Amygdala (tissue), 56 donors: ENCODE results near the gene BMAL1.

Experiments
- DNase-seq, 56 donors: peaks; one replicate each; lab custom pipeline; 2025; lab: John Stamatoyannopoulos, UW

BMAL1 gene

DNA sequence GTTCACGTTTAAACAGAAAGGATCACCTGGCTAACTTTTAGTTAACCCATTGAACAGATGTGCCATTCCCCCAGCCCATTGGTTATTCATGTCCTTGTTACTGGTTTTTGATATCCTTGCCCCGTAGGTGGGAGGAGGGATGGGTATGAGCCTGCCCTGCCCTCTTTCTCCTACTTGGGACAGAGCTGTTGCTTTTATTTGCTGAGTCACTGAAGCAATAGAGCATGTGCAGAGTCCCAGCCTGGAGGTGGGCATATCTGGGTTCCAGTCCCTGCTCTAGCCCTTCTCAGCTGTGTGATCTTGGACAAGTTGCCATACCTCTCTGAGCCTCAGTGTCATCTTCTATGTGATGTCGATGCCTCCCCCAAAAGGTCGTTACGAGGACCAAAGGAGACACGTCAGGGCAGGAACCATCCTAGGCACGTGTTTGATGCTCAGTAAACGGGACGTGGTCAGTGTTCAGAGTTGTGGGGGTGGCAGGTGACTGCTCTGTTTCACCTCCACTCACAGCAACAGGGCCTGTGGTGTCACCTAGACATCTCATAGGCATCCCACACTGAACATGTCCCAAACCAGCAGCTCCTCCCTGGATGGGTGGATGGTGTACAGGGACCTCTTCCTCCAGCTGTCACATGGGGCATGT is 61.0 kb downstream of the BMAL1 start:
- no peak for DNase-seq

DNA sequence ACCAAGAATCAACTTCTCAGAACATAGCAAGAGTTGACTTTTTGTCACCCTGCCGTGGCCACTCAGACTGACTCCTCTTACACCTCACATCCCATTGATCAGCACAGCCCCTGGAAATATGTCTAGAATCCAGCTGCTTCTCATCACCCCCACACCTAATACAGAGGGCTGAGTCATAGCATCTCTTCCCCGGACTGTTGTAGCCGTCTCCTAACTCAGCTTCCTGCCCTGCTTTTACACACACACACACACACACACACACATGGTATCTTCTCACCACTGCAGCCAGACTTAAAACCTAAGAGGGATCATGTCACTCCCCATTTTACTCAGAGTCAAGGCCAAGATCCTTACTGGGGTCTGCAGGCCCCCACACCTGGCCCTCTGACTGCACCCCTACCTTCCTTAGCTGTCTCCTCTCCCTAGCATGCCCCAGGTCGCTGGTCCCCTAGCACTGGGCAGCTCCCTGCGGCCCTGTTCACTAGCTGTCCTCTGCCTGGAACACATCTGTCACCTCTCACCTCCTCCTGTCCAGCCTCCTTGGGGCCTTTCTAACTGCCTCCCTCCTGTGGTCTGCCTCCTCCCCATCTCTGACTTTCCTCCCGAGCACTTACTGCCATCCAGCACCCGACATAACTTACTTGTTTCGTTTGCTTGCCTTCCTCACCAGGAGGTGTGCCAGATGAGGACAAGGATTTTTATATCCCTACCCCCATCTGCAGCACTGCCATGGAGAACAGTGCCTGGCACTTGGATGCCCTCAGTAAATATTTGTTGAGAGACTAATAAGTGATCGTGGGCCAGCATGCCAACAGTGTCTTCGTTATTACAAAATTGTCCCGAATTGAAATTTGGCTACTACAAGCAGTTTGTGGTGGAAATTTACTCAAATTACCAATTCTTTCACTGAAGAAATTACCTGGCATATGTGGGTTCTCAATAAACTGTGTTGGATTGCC is 61.9 kb downstream of the BMAL1 start:
- no peak for DNase-seq

DNA sequence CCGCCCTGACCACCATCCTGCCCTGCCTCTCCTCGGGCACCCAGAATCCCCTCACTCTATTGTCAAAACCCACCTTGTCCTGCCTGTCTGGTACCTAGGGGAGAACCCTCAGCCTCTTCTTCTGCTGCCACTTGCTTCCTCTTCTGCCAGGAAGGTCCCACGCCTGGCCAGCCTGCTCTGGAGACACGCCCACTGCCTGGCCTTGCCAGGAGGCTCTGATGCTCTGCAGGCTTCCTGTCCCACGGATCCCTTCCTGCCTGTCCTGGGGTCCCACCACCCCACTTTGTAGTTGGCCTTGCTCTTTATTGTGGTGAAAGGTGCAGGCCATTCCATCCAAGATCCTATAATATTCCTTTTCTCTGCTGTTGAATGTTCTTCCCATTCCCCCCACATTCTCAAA is 63.4 kb downstream of the BMAL1 start:
- no peak for DNase-seq

DNA sequence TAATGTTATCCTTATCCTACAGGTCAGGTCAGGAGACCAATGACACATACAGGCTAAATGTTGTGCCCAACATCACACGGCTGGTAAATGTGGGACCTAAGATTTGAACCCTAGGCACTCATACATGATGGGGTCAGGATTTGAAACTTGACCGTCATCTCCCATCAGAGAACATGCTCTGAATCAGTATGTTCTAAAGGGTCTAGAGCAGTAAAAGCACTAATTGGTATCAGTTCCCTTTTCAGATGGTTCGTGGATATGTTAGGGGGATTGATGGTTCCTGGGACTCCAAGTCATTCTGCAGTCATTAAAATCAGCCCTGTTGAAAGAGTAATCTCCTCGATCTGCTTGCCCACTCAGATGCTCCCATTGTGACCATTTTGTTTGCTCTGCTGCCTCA is 65.5 kb downstream of the BMAL1 start:
- DNase-seq, result no peak

DNA sequence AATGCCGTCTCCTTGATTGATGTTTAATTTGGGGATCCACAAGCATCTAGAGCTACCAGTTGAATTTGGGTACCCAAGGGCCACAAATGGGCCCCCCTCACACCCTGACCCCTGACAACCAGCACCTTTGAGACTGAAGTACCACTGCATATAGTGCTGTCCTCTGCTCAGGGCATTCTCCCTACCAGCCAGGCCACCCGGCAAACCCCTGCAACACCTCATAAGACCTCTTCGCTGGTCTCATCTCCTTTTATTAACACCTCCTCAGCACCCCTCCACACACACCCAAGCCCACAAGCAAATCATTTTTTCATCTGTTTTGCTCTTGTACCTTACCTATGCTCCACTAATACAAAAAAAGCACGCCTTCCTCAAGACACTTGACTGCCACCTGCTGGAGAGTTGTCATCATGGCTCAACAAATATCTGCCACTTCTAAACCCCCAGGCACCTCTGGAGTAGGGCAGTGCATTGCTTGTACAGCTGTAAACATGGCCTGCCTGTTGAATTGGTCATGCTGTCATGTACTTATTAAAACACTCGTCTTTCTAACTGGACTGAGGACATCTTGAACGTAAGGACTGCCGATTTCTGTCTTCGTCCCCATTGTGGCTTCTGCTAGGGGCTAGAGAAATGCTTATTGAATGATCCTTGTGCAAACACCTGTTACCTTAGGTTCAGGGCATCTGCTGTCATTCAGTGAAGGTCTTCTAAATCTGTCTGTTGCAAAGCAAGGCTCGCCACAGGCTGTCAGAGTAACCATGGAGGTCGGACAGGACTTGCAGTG is 66.5 kb downstream of the BMAL1 start:
- peak in 21 of 56 donors; percentile 14 to 79 (median 36) for DNase-seq

DNA sequence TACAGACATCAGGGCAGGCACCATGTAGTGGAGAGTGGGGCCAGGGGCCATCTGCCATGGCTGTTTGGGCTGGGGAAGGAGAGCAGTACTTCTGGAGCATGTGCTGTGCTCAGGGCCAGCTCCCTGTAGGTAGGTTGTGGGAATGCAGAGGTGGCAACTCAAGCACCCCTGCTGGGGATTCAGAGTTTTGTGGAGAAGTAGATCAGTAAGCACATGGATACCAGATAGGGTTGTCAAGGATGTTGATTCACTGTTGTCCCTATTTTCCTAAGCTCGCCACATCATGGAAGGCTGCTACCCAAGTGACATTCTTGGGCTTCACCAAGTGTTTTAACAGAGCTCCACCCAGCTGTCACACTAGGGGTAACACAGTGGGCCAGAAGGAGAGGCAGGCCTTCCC is 67.2 kb downstream of the BMAL1 start:
- no peak for DNase-seq

DNA sequence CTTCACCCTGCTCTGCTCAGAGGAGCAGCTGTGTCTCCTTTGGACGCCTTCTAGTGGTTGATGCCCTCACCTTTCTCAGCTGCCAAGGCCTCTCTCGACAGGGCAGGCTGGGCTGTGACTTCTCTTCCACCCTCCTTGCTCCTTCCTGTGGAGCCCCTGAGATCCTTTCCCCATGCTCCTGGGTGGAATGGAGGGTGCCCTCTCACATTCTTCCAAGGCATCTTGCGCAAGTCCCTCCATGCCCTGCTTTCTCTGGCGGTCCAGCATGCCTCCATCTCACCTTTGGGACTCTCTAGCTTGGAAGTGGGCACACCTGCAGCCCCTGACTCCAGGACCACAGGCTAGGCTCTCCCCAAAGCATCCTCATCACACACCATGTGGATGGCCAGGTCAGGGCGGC is 68.9 kb downstream of the BMAL1 start:
- no peak for DNase-seq

DNA sequence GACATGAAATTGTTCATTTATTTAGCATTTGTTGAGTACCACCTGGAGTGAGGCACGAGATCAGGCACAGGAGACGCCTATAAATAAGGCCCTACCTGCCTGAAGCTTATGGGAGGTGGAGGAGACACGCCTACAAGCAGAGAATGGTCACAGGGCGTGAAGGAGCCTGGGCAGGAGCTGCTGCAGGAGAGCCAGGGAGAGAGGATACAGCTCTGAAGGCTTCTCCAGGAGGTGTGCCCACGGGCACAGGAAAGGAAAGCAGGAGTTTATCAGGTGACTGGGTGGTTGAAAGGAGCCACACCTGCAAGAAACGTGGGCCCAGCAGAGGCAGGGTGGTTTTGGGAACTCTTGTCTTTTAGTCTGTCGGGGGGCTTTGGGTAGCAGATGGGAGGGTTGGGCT is 70.3 kb downstream of the BMAL1 start:
- DNase-seq, result no peak

DNA sequence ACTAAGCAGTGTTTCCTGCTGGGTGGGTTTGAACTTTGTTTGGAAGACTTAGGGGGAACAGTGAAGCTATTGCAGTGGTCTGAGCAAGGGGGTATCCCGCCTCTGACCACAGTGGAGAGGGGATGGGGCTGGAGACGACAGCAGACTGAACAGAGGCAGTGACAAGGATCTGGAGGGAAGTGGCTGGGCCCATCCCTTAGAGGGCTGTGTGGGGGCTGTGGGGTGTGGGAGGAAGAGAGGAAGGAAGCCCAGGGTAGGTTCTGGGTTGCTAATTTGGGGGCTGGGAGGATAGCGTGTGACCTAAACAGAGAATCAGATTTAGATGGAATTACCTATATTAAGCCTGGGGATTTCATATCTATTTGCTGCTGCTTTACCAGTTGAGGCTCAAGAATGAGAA is 70.7 kb downstream of the BMAL1 start:
- DNase-seq, result no peak

DNA sequence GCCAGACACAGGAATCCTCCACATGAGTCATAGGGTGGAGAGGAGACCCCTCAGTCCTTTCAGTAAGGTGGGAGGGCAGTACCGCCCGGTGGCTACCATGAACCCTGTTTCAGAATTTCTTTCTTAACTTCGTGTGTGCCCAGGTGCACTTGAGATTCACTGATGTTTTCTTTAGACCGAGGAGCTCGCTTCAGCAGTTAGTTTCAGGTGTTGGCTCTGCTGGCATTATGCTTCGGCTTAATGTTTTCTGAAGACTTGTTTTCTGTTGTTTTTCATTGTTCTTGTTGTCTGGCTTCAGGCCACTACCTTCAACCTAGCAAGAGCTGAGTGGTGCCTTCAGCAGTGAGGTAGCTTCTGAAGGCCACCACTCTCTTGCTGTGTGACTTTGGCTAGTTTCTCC is 71.5 kb downstream of the BMAL1 start:
- no peak for DNase-seq

DNA sequence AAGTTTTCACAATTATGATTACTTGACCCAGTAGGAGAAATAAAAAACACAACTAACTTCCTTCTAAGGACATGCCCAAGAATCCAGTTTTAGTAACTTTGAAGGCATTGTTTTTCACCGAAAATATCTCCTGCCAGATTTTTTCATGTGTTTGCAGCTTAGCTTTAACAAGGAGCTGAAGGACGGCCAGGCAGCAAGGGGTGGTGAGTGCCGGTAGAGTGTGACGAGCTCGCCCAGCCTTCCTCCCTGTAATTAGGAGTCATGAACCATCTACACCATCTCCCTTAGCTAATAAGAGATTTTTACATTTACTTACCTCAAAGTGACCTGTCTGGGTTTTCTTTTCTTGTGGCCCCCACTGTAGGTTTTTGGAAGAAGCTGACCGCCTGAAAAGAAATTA is 72.0 kb downstream of the BMAL1 start:
- no peak for DNase-seq

DNA sequence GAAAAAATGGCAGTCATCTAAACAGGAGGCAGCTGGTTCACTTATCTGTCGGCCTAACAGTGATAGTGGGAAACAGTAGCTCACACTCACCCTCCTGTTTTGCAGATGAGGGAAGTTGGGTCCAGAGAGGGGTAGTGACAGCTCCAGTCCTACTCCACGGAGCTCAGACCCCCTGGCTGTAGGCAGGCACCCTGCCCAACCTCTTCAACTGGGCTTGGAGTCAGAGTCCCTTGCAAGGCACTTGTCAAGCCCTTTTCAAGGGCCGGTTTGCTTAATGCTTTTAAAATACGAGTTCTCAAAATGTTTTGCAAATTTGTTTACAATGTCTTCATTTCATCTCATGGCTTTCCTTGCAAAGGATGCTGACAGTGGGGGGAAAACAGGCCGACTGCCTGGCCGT is 75.1 kb downstream of the BMAL1 start:
- no peak for DNase-seq

DNA sequence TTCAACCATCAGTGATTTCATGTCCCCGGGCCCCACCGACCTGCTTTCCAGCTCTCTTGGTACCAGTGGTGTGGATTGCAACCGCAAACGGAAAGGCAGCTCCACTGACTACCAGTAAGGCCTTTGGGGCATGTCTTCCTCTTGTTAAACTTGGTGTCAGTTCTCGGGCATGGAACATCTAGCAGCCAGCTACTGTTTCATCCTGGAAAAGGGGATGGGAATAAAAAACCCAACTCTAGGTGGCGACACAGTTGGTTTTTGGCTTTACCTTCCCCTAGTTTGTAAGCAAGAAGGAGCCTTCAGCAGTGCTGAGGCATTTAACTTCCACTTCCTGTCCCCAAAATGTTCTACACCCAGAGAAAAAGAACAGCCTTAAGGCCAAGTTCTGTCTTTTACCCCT is 76.7 kb downstream of the BMAL1 start:
- DNase-seq, result no peak

DNA sequence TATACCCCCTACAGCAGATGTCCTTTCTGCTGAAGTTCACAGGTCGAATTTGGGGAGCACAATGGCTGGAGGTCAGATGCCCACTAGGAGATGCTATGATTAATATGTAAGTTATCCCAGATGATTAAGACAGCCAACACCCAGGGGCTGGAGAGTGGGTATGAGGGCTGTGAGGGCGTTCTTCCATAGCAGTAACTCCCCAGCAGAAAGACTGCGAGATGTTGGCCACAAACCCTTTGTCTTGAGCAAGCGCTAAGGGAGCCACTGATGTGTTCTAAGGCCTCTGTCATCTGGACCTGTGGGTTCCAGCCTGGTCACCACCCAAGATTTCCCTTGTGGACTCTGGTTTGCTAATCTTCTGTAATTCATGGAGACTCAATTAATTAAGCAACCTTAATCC is 77.6 kb downstream of the BMAL1 start:
- no peak for DNase-seq

DNA sequence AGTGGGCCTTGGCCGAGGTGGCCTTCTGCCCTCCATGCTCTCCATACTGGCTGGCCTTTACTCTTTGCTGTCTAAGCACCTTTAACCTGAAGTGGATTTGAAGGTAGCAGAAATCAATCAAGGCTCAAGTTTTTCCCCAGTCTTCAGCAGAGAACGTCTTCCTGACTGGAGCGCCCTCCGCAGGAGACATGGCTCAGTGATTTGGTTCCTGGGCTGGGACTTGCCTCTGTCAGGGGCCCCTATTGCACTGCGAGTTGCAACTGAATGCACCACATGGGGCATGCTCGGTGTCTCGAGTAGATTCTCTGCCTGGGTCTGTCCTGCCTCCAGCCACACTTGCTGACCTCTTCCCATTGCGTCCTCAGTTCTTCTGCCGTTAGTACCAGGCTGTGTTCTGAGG is 79.6 kb downstream of the BMAL1 start:
- no peak for DNase-seq

DNA sequence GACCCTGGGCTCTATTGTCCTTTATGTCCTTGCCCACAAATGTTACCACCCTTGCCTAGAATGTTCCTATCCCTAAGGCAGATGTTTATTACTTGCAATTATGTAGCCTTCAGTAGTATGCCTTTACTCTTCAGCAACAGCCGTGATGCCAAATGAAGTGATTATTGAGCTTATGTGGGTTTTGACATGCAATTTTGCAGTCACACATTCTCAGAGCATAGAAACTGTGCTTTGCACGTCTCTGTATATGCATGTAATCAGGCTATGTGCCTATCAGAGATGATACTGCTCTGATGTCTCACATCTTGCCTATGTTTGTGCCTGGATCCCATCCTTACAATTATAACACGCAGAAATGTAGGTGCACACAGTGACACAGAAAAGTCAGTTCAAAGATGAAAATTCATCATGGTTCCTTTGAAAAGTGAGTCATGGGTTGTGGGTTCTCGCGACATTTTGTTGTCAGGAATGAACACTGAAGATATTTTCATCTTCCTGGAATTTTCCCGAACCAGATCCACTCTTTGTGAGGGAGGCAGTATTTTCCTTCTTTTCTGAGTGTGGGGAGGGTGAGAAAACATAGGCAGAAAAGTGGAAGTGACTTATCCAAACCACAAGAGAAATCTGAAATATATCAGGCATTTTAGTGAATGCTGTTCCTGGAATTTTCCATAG is 81.1 kb downstream of the BMAL1 start:
- DNase-seq, result peak in 1 of 56 donors; percentile 56

DNA sequence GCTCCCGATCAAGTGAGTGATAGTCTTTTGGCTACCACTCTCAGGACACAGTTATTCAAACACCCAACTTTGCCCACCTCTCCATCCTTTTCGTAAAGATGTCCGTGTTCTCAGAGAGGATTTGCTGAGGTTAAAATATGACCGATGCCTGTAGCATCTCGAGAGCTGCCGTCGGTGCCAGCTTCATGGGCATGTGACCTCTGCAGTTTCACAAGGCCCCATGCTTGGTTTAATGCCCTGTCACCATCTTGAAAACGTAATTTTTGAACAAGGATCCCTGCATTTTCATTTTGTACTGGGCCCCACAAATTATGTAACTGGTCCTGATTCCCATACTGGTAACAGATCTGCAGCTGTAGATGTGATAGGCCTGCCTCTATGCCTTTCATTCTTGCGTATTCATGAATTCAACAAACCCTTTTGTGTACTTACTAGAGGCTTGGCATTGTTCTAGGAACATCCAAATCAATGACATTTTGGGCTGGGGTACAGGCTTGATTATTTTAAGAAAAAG is 85.1 kb downstream of the BMAL1 start:
- DNase-seq, result peak in 5 of 56 donors; percentile 9 to 49 (median 17)

DNA sequence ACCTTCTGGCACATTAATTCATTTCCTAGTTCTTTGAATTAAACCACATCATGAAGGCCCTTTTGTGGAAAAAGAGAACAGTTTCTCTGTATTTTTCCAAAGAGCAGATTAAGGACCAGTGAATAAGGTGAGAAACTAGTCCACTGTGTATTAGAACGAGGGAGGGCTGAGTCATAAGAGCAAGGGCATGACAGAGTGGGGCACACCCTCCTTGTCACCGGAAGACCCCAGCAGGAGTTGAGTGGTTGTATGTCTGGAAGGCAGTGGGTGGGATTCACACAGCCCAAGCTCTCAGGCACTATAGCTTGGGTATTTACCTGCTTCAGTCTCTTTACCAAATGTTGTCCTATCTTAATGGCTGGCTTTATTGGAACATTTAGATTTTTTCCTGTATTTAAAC is 86.8 kb downstream of the BMAL1 start:
- DNase-seq, result no peak

DNA sequence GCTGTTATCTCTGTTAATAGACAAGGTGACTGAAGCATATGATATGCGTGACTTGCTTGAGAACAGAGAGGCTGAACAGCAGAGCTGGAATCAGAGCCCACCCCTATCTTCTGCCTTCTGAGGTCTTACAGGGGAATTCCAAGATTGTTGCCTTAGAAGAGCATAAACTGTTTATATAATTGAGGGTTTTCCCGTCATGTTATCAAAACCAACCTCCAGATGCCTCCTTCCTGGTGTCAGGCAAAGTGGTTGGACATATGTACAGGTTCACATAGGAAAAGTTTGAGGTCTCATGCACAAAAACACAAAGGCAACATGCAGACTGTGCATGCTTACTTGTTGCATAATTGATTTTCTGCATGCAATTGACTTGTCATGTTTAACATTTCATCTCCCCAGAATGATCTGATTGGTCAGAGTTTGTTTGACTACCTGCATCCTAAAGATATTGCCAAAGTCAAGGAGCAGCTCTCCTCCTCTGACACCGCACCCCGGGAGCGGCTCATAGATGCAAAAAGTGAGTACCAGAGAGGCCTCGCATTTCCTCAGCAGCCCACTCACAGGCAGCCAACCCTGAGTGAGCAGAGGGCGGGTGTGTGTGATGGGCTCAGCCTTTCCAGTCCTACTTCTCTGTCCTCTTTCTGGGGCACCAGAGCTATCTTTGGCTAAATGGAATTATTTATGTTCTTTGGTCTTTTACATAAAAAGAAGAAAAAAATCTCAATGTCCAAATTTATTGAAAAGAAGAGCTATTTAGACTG is 88.9 kb downstream of the BMAL1 start:
- DNase-seq, result no peak

DNA sequence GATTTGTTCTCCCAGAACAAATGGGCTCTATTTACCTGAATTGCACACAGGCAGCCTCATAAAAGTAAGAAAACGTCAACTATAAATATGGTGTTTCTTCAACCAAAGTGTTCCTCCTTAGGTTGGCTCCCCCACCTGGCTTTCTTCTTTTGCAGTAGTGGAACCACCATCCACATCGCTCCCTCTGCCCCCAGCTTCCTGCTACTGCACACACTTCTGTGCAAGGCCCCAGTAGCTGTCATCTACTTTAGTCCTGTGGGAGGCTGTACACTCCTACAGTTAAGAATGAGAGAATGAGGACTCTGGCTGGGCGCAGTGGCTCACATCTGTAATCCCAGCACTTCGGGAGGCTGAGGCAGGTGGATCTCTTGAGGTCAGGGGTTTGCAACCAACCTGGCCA is 89.5 kb downstream of the BMAL1 start:
- DNase-seq, result no peak
